Esophagus muscularis mucosa (tissue), 3 donors: ENCODE results near the gene B4GALNT1.

Experiments
- POLR2AphosphoS5 ChIP-seq, 2 donors: sonication (generic); formaldehyde crosslinking; IDR thresholded peaks; one replicate each; pipeline ENCODE4 v1.6.1; 2017; ENCODE audit warnings: antibody characterized with exemption in 2 of 2
- TF ChIP-seq, protein P1 (sequence below), 3 experiments: fragments of 200-600 bp in 2 of 3; fragments of 450-650 bp in 1 of 3; sonication (generic) in 2 of 3; IDR thresholded peaks; one replicate each; pipeline ENCODE4 v1.5.1; 2017 to 2019; ENCODE audit warnings: antibody characterized with exemption in 3 of 3, mild to moderate bottlenecking in 2 of 3, moderate library complexity in 1 of 3

DNA sequence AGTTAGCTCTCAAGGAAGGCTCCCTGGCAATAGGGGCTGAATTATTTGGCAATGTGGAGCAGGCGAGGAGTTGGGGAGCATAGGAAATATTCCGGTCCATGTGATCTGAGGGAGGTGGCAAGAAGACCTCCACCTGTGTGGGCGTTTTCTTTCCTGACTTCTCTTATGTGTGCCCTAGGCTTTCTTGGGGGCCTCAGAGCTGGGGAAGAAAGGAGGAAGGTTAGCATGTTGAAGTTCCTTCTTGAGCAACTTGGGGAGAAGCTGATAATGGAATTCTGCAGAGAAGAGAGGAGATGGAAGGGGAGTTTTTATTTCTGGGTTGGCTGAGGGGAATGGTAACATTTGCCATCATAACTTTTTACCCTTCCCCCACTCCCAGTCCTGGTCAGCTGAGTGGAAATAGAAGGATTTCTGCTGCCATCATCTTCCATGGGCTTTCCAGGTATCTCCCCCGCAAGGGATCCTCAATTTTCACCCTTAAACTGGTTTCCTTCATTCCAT, 27.1 kb downstream of the B4GALNT1 start:
- TF ChIP-seq, protein P1, sequence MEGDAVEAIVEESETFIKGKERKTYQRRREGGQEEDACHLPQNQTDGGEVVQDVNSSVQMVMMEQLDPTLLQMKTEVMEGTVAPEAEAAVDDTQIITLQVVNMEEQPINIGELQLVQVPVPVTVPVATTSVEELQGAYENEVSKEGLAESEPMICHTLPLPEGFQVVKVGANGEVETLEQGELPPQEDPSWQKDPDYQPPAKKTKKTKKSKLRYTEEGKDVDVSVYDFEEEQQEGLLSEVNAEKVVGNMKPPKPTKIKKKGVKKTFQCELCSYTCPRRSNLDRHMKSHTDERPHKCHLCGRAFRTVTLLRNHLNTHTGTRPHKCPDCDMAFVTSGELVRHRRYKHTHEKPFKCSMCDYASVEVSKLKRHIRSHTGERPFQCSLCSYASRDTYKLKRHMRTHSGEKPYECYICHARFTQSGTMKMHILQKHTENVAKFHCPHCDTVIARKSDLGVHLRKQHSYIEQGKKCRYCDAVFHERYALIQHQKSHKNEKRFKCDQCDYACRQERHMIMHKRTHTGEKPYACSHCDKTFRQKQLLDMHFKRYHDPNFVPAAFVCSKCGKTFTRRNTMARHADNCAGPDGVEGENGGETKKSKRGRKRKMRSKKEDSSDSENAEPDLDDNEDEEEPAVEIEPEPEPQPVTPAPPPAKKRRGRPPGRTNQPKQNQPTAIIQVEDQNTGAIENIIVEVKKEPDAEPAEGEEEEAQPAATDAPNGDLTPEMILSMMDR (IDR thresholded peaks at IDR 0.05): no peak
- TF ChIP-seq POLR2AphosphoS5 (IDR thresholded peaks at IDR 0.05): no peak
